ENCODE data around the gene KDM4E. TPM values are rescaled to one million over a fixed set of nuclear protein-coding genes. Genes with fewer than 3 reads are reported as not detected.

The KDM4E gene
- total and polyA plus RNA-seq, 10 of the 15 experiments (the other 5 are each of a cell fraction or from before 2014, with no cell fraction given) = not detected

DNA sequence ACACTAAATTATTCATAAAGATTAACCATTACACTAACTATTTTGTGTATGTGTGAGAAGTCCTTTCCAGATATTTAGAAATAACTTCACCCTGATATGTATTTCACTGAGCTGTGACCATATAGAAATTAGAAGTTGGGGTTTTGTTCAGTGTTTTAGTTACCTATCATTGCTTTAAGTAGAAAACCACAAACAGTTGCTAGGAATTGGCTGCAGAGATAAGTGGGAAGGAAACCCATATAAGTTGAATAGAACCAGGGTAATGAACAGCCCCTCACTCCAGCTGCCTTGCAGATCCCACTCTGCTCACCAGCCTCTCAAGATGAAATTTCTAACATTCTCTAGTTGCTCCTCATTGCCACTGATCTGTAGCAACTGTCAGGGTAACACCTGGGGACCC, 51.9 kb downstream of the KDM4E start (continued):
- TF ChIP-seq BHLHE40 (IDR thresholded peaks at IDR 0.05; ENCODE audit: borderline replicate concordance in 1 of 2, low read depth in 2 of 2, low read length in 1 of 2) (no peak), ETV6 (conservative IDR thresholded peaks at IDR 0.05 in 1 of 2, IDR thresholded peaks at IDR 0.05 in 1 of 2; ENCODE audit: borderline replicate concordance in 1 of 2, low read depth in 1 of 2) (no peak), WRNIP1 (IDR thresholded peaks at IDR 0.05; ENCODE audit: borderline replicate concordance, low read depth, low read length) (no peak), EGR1 (IDR thresholded peaks at IDR 0.05; ENCODE audit: borderline replicate concordance in 1 of 2, low read depth in 2 of 2, low read length in 2 of 2) (no peak)
- TF ChIP-seq, protein P1, sequence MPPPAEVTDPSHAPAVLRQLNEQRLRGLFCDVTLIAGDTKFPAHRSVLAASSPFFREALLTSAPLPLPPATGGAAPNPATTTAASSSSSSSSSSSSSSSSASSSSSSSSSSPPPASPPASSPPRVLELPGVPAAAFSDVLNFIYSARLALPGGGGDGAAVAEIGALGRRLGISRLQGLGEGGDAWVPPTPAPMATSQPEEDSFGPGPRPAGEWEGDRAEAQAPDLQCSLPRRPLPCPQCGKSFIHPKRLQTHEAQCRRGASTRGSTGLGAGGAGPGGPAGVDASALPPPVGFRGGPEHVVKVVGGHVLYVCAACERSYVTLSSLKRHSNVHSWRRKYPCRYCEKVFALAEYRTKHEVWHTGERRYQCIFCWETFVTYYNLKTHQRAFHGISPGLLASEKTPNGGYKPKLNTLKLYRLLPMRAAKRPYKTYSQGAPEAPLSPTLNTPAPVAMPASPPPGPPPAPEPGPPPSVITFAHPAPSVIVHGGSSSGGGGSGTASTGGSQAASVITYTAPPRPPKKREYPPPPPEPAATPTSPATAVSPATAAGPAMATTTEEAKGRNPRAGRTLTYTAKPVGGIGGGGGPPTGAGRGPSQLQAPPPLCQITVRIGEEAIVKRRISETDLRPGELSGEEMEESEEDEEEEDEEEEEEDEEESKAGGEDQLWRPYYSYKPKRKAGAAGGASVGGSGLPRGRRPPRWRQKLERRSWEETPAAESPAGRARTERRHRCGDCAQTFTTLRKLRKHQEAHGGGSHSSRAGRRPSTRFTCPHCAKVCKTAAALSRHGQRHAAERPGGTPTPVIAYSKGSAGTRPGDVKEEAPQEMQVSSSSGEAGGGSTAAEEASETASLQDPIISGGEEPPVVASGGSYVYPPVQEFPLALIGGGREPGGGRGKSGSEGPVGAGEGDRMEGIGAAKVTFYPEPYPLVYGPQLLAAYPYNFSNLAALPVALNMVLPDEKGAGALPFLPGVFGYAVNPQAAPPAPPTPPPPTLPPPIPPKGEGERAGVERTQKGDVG (CRISPR knock-in tag; IDR thresholded peaks at IDR 0.05) = no peak

Other genes with a start within 250 kb of the KDM4E start
- 45.9 and 51.8 TPM in 2 replicates for gene CWC15, start 51.7 kb upstream of the KDM4E start, total RNA-seq (2014; rRNA removed)
- gene CWC15, start 51.7 kb upstream of the KDM4E start, total RNA-seq (2014; rRNA removed; fragmentation: Illumina TruSeq; extraction: Trizol) = 71.7 and 75.9 TPM in 2 replicates
- gene CWC15, start 51.7 kb upstream of the KDM4E start, total RNA-seq (2021) = 54.2 and 58.1 TPM in 2 replicates
- gene CWC15, start 51.7 kb upstream of the KDM4E start, polyA plus RNA-seq (2011; rRNA removed) = 68.4 and 108 TPM in 2 replicates
- gene CWC15, start 51.7 kb upstream of the KDM4E start, polyA plus RNA-seq (2014; fragmentation: Illumina TruSeq; extraction: Trizol) = 78.5 and 107 TPM in 2 replicates
- 100 to 1,000 TPM; 122 to 142 TPM for gene CWC15, start 51.7 kb upstream of the KDM4E start, polyA plus RNA-seq (2014; fragmentation: Nextera tagmentation; extraction: Ambion mirVana)
- gene CWC15, start 51.7 kb upstream of the KDM4E start, polyA plus RNA-seq (2014; rRNA removed) = 35.8 and 43.3 TPM in 2 replicates
- gene CWC15, start 51.7 kb upstream of the KDM4E start, polyA plus RNA-seq (2016; fragmentation: Nextera tagmentation; extraction: Ambion mirVana) = 10 to 100 TPM; 80.9 to 94.0 TPM
- gene KDM4D, start 51.5 kb upstream of the KDM4E start, total RNA-seq (2014; rRNA removed) = 2.1 and 2.3 TPM in 2 replicates
- gene KDM4D, start 51.5 kb upstream of the KDM4E start, total RNA-seq (2014; rRNA removed; fragmentation: Illumina TruSeq; extraction: Trizol) = 1.2 TPM in 2 replicates
- 1.4 and 1.5 TPM in 2 replicates for gene KDM4D, start 51.5 kb upstream of the KDM4E start, total RNA-seq (2021)
- gene KDM4D, start 51.5 kb upstream of the KDM4E start, polyA plus RNA-seq (2011; rRNA removed) = 1.0 and 1.2 TPM in 2 replicates
- 0.78 and 1.2 TPM in 2 replicates for gene KDM4D, start 51.5 kb upstream of the KDM4E start, polyA plus RNA-seq (2014; fragmentation: Illumina TruSeq; extraction: Trizol)
- gene KDM4D, start 51.5 kb upstream of the KDM4E start, polyA plus RNA-seq (2014; fragmentation: Nextera tagmentation; extraction: Ambion mirVana) = under 1 TPM; 0.63 to 0.69 TPM
- gene KDM4D, start 51.5 kb upstream of the KDM4E start, polyA plus RNA-seq (2014; rRNA removed) = 0.96 and 1.5 TPM in 2 replicates
- 1 to 10 TPM; 1.3 to 2.6 TPM for gene KDM4D, start 51.5 kb upstream of the KDM4E start, polyA plus RNA-seq (2016; fragmentation: Nextera tagmentation; extraction: Ambion mirVana)
- gene KDM4F, start 24.2 kb downstream of the KDM4E start, total RNA-seq (2014; rRNA removed) = not detected in 2 replicates
- gene KDM4F, start 24.2 kb downstream of the KDM4E start, total RNA-seq (2014; rRNA removed; fragmentation: Illumina TruSeq; extraction: Trizol) = not detected in 2 replicates
- not detected in 2 replicates for gene KDM4F, start 24.2 kb downstream of the KDM4E start, total RNA-seq (2021)
- gene KDM4F, start 24.2 kb downstream of the KDM4E start, polyA plus RNA-seq (2011; rRNA removed) = not detected in 2 replicates
- gene KDM4F, start 24.2 kb downstream of the KDM4E start, polyA plus RNA-seq (2014; fragmentation: Illumina TruSeq; extraction: Trizol) = not detected in 2 replicates
- gene KDM4F, start 24.2 kb downstream of the KDM4E start, polyA plus RNA-seq (2014; fragmentation: Nextera tagmentation; extraction: Ambion mirVana) = not detected
- gene KDM4F, start 24.2 kb downstream of the KDM4E start, polyA plus RNA-seq (2014; rRNA removed) = not detected in 2 replicates
- not detected for gene KDM4F, start 24.2 kb downstream of the KDM4E start, polyA plus RNA-seq (2016; fragmentation: Nextera tagmentation; extraction: Ambion mirVana)
- 13.2 and 14.2 TPM in 2 replicates for gene SRSF8, start 41.7 kb downstream of the KDM4E start, total RNA-seq (2014; rRNA removed)
- gene SRSF8, start 41.7 kb downstream of the KDM4E start, total RNA-seq (2014; rRNA removed; fragmentation: Illumina TruSeq; extraction: Trizol) = 15.3 and 19.5 TPM in 2 replicates
- gene SRSF8, start 41.7 kb downstream of the KDM4E start, total RNA-seq (2021) = 28.1 and 30.1 TPM in 2 replicates
- gene SRSF8, start 41.7 kb downstream of the KDM4E start, polyA plus RNA-seq (2011; rRNA removed) = 41.5 and 48.3 TPM in 2 replicates
- 29.0 and 40.5 TPM in 2 replicates for gene SRSF8, start 41.7 kb downstream of the KDM4E start, polyA plus RNA-seq (2014; fragmentation: Illumina TruSeq; extraction: Trizol)
- 10 to 100 TPM; 15.3 to 24.4 TPM for gene SRSF8, start 41.7 kb downstream of the KDM4E start, polyA plus RNA-seq (2014; fragmentation: Nextera tagmentation; extraction: Ambion mirVana)
- 24.8 and 25.2 TPM in 2 replicates for gene SRSF8, start 41.7 kb downstream of the KDM4E start, polyA plus RNA-seq (2014; rRNA removed)
- gene SRSF8, start 41.7 kb downstream of the KDM4E start, polyA plus RNA-seq (2016; fragmentation: Nextera tagmentation; extraction: Ambion mirVana) = 10 to 100 TPM; 36.3 to 43.1 TPM
- gene ENDOD1, start 64.6 kb downstream of the KDM4E start, total RNA-seq (2014; rRNA removed) = 15.4 and 17.9 TPM in 2 replicates
- 14.8 and 15.1 TPM in 2 replicates for gene ENDOD1, start 64.6 kb downstream of the KDM4E start, total RNA-seq (2014; rRNA removed; fragmentation: Illumina TruSeq; extraction: Trizol)
- 14.2 and 14.9 TPM in 2 replicates for gene ENDOD1, start 64.6 kb downstream of the KDM4E start, total RNA-seq (2021)
- gene ENDOD1, start 64.6 kb downstream of the KDM4E start, polyA plus RNA-seq (2011; rRNA removed) = 28.8 and 30.0 TPM in 2 replicates
- gene ENDOD1, start 64.6 kb downstream of the KDM4E start, polyA plus RNA-seq (2014; fragmentation: Illumina TruSeq; extraction: Trizol) = 13.8 and 16.9 TPM in 2 replicates
- gene ENDOD1, start 64.6 kb downstream of the KDM4E start, polyA plus RNA-seq (2014; fragmentation: Nextera tagmentation; extraction: Ambion mirVana) = 1 to 10 TPM; 6.0 to 6.4 TPM
- 9.0 and 9.5 TPM in 2 replicates for gene ENDOD1, start 64.6 kb downstream of the KDM4E start, polyA plus RNA-seq (2014; rRNA removed)
- gene ENDOD1, start 64.6 kb downstream of the KDM4E start, polyA plus RNA-seq (2016; fragmentation: Nextera tagmentation; extraction: Ambion mirVana) = 10 to 100 TPM; 10.2 to 10.4 TPM
- gene SESN3, start 205.9 kb downstream of the KDM4E start, total RNA-seq (2014; rRNA removed) = 4.6 and 6.2 TPM in 2 replicates
- gene SESN3, start 205.9 kb downstream of the KDM4E start, total RNA-seq (2014; rRNA removed; fragmentation: Illumina TruSeq; extraction: Trizol) = 4.3 and 5.3 TPM in 2 replicates
- gene SESN3, start 205.9 kb downstream of the KDM4E start, total RNA-seq (2021) = 6.4 and 6.7 TPM in 2 replicates
- gene SESN3, start 205.9 kb downstream of the KDM4E start, polyA plus RNA-seq (2011; rRNA removed) = 4.3 and 7.0 TPM in 2 replicates
- gene SESN3, start 205.9 kb downstream of the KDM4E start, polyA plus RNA-seq (2014; fragmentation: Illumina TruSeq; extraction: Trizol) = 3.8 and 4.5 TPM in 2 replicates
- gene SESN3, start 205.9 kb downstream of the KDM4E start, polyA plus RNA-seq (2014; fragmentation: Nextera tagmentation; extraction: Ambion mirVana) = 1 to 10 TPM in 1 of 2 experiments, under 1 TPM in 1; 0.68 to 1.5 TPM
- gene SESN3, start 205.9 kb downstream of the KDM4E start, polyA plus RNA-seq (2014; rRNA removed) = 1.8 and 2.2 TPM in 2 replicates
- gene SESN3, start 205.9 kb downstream of the KDM4E start, polyA plus RNA-seq (2016; fragmentation: Nextera tagmentation; extraction: Ambion mirVana) = under 1 TPM; 0.64 to 0.71 TPM

Measured in GM12878 (cell line).